Measurements from ENCODE around the gene PSMD11. TPM values are rescaled to one million over a fixed set of nuclear protein-coding genes. Genes with fewer than 3 reads are reported as not detected.
"Not testable (repeated sequence)": the region's sequence is repeated elsewhere in the genome, so short reads cannot be mapped to it uniquely, and the experiment has no call there.

PSMD11 gene
- total RNA-seq, 1 experiment from 2014 or later, result 123 TPM

GRCh38 chr17:32523017-32523680 is 78.8 kb downstream of the PSMD11 start:
- DNase-seq (ENCODE audit: unreplicated experiment), result no peak
- Mint-ChIP-seq H3K27ac (ENCODE audit: low read depth, unreplicated experiment) (no peak overlapping the region), H3K27me3 (ENCODE audit: insufficient read depth, unreplicated experiment) (no peaks in the 10 kb centered on the region), H3K9me3 (ENCODE audit: unreplicated experiment) (no peaks in the 10 kb centered on the region), H3K36me3 (ENCODE audit: insufficient read depth, unreplicated experiment) (no peaks in the 10 kb centered on the region), H3K4me1 (ENCODE audit: insufficient read depth, unreplicated experiment) (peaks cover 6% of the 10 kb centered on the region), H3K4me3 (ENCODE audit: unreplicated experiment) (no peak overlapping the region)
- ChIA-PET POLR2A (no interaction called here), CTCF (no interaction called here)
- intact Hi-C loops (cut with micrococcal nuclease), result no loop called here
- TF ChIP-seq, protein P1, sequence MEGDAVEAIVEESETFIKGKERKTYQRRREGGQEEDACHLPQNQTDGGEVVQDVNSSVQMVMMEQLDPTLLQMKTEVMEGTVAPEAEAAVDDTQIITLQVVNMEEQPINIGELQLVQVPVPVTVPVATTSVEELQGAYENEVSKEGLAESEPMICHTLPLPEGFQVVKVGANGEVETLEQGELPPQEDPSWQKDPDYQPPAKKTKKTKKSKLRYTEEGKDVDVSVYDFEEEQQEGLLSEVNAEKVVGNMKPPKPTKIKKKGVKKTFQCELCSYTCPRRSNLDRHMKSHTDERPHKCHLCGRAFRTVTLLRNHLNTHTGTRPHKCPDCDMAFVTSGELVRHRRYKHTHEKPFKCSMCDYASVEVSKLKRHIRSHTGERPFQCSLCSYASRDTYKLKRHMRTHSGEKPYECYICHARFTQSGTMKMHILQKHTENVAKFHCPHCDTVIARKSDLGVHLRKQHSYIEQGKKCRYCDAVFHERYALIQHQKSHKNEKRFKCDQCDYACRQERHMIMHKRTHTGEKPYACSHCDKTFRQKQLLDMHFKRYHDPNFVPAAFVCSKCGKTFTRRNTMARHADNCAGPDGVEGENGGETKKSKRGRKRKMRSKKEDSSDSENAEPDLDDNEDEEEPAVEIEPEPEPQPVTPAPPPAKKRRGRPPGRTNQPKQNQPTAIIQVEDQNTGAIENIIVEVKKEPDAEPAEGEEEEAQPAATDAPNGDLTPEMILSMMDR (IDR thresholded peaks at IDR 0.05; ENCODE audit: unreplicated experiment), result no peak
- no TSS peak for BruUV-seq (replicated peaks)

GRCh38 chr17:32523827-32524552 is 79.7 kb downstream of the PSMD11 start:
- DNase-seq (ENCODE audit: unreplicated experiment), result no peak
- peaks cover 3% of the 10 kb centered on the region for H3K36me3 Mint-ChIP-seq (ENCODE audit: insufficient read depth, unreplicated experiment)
- intact Hi-C loops (cut with micrococcal nuclease), result no loop called here
- no peak overlapping the region for H3K27ac Mint-ChIP-seq (ENCODE audit: low read depth, unreplicated experiment)
- ChIA-PET POLR2A (no interaction called here), CTCF (no interaction called here)
- BruUV-seq (replicated peaks), result no TSS peak
- no peaks in the 10 kb centered on the region for H3K9me3 Mint-ChIP-seq (ENCODE audit: unreplicated experiment)
- H3K4me1 Mint-ChIP-seq (ENCODE audit: insufficient read depth, unreplicated experiment), result peaks cover 6% of the 10 kb centered on the region
- H3K4me3 Mint-ChIP-seq (ENCODE audit: unreplicated experiment), result no peak overlapping the region
- H3K27me3 Mint-ChIP-seq (ENCODE audit: insufficient read depth, unreplicated experiment), result no peaks in the 10 kb centered on the region
- TF ChIP-seq, protein P1 (IDR thresholded peaks at IDR 0.05; ENCODE audit: unreplicated experiment), result no peak

DNA sequence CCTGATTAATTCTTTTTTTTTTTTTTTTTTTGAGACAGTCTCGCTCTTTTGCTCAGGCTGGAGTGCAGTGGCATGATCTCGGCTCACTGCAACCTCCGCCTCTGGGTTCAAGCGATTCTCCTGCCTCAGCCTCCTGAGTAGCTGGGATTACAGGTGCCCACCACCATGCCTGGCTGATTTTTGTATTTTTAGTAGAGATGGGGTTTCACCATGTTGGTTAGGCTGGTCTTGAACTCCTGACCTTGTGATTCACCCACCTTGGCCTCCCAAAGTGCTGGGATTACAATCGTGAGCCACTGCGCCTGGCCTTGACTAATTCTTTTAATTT is 80.2 kb downstream of the PSMD11 start:
- H3K4me3 Mint-ChIP-seq (ENCODE audit: unreplicated experiment); H3K36me3 Mint-ChIP-seq (ENCODE audit: insufficient read depth, unreplicated experiment); CTCF ChIA-PET; intact Hi-C loops (cut with micrococcal nuclease); POLR2A ChIA-PET; BruUV-seq (replicated peaks); H3K27ac Mint-ChIP-seq (ENCODE audit: low read depth, unreplicated experiment); H3K9me3 Mint-ChIP-seq (ENCODE audit: unreplicated experiment); H3K4me1 Mint-ChIP-seq (ENCODE audit: insufficient read depth, unreplicated experiment); H3K27me3 Mint-ChIP-seq (ENCODE audit: insufficient read depth, unreplicated experiment); DNase-seq (ENCODE audit: unreplicated experiment): not testable (repeated sequence)

GRCh38 chr17:32525122-32525521 is 80.8 kb downstream of the PSMD11 start:
- no peaks in the 10 kb centered on the region for H3K9me3 Mint-ChIP-seq (ENCODE audit: unreplicated experiment)
- no peaks in the 10 kb centered on the region for H3K4me1 Mint-ChIP-seq (ENCODE audit: insufficient read depth, unreplicated experiment)
- no TSS peak for BruUV-seq (replicated peaks)
- no peak for DNase-seq (ENCODE audit: unreplicated experiment)
- TF ChIP-seq, protein P1 (IDR thresholded peaks at IDR 0.05; ENCODE audit: unreplicated experiment), result no peak
- CTCF ChIA-PET, result interaction anchor here (0.6 kb wide), 1 partner anchor 764 kb away, joined by 5 read pairs; no protein-coding TSS in a partner anchor
- H3K27ac Mint-ChIP-seq (ENCODE audit: low read depth, unreplicated experiment), result no peak overlapping the region
- POLR2A ChIA-PET, result interaction anchor here (0.6 kb wide), 1 partner anchor 20 kb away, joined by 3 read pairs; no protein-coding TSS in a partner anchor
- H3K27me3 Mint-ChIP-seq (ENCODE audit: insufficient read depth, unreplicated experiment), result no peaks in the 10 kb centered on the region
- H3K36me3 Mint-ChIP-seq (ENCODE audit: insufficient read depth, unreplicated experiment), result peaks cover 4% of the 10 kb centered on the region
- intact Hi-C loops (cut with micrococcal nuclease), result no loop called here
- no peak overlapping the region for H3K4me3 Mint-ChIP-seq (ENCODE audit: unreplicated experiment)

Data from MCF 10A (cell line).